H9 (cell line): ENCODE results near the gene SLC16A4. TPM values are rescaled to one million over a fixed set of nuclear protein-coding genes. Genes with fewer than 3 reads are reported as not detected.

Experiments
- DNase-seq: peaks from one replicate; pipeline ENCODE4 v3.0.0-alpha.2; 2017
- H2AFZ ChIP-seq: one replicate; pipeline ENCODE4 v1.6.1; 2013; ENCODE audit warnings: mild to moderate bottlenecking, low read length, control low read depth, moderate library complexity
- H2AK5ac ChIP-seq: 2 replicates; pipeline ENCODE4 v1.6.1; 2013; ENCODE audit warnings: low read length, control low read depth, mixed read lengths; ENCODE audit not compliant: insufficient read length
- H2BK120ac ChIP-seq: one replicate; pipeline ENCODE4 v1.6.1; 2013; ENCODE audit warnings: low read depth, mild to moderate bottlenecking, low read length, control low read depth, inconsistent platforms; ENCODE audit not compliant: poor library complexity, severe bottlenecking
- H2BK12ac ChIP-seq: 2 replicates; pipeline ENCODE4 v1.6.1; 2013; ENCODE audit warnings: low read length, control low read depth, mixed read lengths, low read depth; ENCODE audit not compliant: insufficient read length
- H2BK15ac ChIP-seq: 2 replicates; pipeline ENCODE4 v1.6.1; 2013; ENCODE audit warnings: low read depth, low read length, control low read depth
- H2BK20ac ChIP-seq: one replicate; pipeline ENCODE4 v1.6.1; 2013; ENCODE audit warnings: low read depth, mild to moderate bottlenecking, low read length, control low read depth, inconsistent platforms; ENCODE audit not compliant: poor library complexity, severe bottlenecking
- H2BK5ac ChIP-seq: 2 replicates; pipeline ENCODE4 v1.6.1; 2013; ENCODE audit warnings: low read length, control low read depth, mixed read lengths; ENCODE audit not compliant: insufficient read length
- H3K14ac ChIP-seq: 2 replicates; pipeline ENCODE4 v1.6.1; 2013; ENCODE audit warnings: low read length, control low read depth; ENCODE audit not compliant: insufficient read depth
- H3K18ac ChIP-seq: 2 replicates; pipeline ENCODE4 v1.6.1; 2013; ENCODE audit warnings: low read depth, mild to moderate bottlenecking, mixed read lengths, low read length, control low read depth; ENCODE audit not compliant: insufficient read length
- H3K23ac ChIP-seq: 2 replicates; pipeline ENCODE4 v1.6.1; 2013; ENCODE audit warnings: low read length, control low read depth, mixed read lengths, low read depth; ENCODE audit not compliant: insufficient read length
- H3K23me2 ChIP-seq: 2 replicates; pipeline ENCODE4 v1.6.1; 2013; ENCODE audit warnings: low read depth, mild to moderate bottlenecking, mixed read lengths, low read length, control low read depth; ENCODE audit not compliant: insufficient read length, poor library complexity, severe bottlenecking
- H3K27ac ChIP-seq: 2 replicates; pipeline ENCODE4 v1.5.1; 2013; ENCODE audit warnings: low read length, control low read depth, mixed read lengths, low read depth; ENCODE audit not compliant: insufficient read length
- H3K27me3 ChIP-seq: 2 replicates; pipeline ENCODE4 v1.6.1; 2013; ENCODE audit warnings: low read length, control low read depth, inconsistent platforms; ENCODE audit not compliant: insufficient read depth
- H3K4ac ChIP-seq: 2 replicates; pipeline ENCODE4 v1.6.1; 2013; ENCODE audit warnings: low read depth, mild to moderate bottlenecking, control low read depth, inconsistent platforms, low read length, moderate library complexity
- H3K4me1 ChIP-seq: 2 replicates; pipeline ENCODE4 v1.6.1; 2013; ENCODE audit warnings: low read length, control low read depth, inconsistent platforms; ENCODE audit not compliant: insufficient read depth
- H3K4me2 ChIP-seq: 2 replicates; pipeline ENCODE4 v1.6.1; 2013; ENCODE audit warnings: low read length, control low read depth, mixed read lengths; ENCODE audit not compliant: insufficient read length, insufficient read depth
- H3K56ac ChIP-seq: 2 replicates; pipeline ENCODE4 v1.6.1; 2013; ENCODE audit warnings: low read depth, mild to moderate bottlenecking, mixed read lengths, low read length, control low read depth; ENCODE audit not compliant: insufficient read length
- H3K79me1 ChIP-seq: 2 replicates; pipeline ENCODE4 v1.6.1; 2013; ENCODE audit warnings: low read depth, mild to moderate bottlenecking, moderate library complexity, low read length, control low read depth, inconsistent platforms; ENCODE audit not compliant: insufficient read depth, poor library complexity, severe bottlenecking
- H3K79me2 ChIP-seq: 2 replicates; pipeline ENCODE4 v1.6.1; 2013; ENCODE audit warnings: low read length, control low read depth, inconsistent platforms; ENCODE audit not compliant: insufficient read depth
- H3K9ac ChIP-seq: 2 replicates; pipeline ENCODE4 v1.6.1; 2013; ENCODE audit warnings: low read length, control low read depth, mixed read lengths; ENCODE audit not compliant: insufficient read length; ENCODE audit errors: extremely low read depth
- H3K9me3 ChIP-seq: one replicate; pipeline ENCODE4 v1.6.1; 2013; ENCODE audit warnings: low read depth, low read length, inconsistent platforms; ENCODE audit not compliant: control insufficient read depth
- H3T11ph ChIP-seq: one replicate; pipeline ENCODE4 v1.6.1; 2013; ENCODE audit warnings: mild to moderate bottlenecking, low read length, control low read depth, inconsistent platforms
- H4K20me1 ChIP-seq: one replicate; pipeline ENCODE4 v1.6.1; 2013; ENCODE audit not compliant: control insufficient read depth, insufficient read length, insufficient read depth
- H4K5ac ChIP-seq: 2 replicates; pipeline ENCODE4 v1.6.1; 2013; ENCODE audit warnings: low read depth, mild to moderate bottlenecking, mixed read lengths, low read length, control low read depth; ENCODE audit not compliant: insufficient read length
- H4K8ac ChIP-seq: replicated peaks from 2 replicates; pipeline ENCODE4 v1.6.1; 2013; ENCODE audit warnings: low read length, control low read depth, mixed read lengths, low read depth; ENCODE audit not compliant: insufficient read length
- H4K91ac ChIP-seq: 2 replicates; pipeline ENCODE4 v1.6.1; 2013; ENCODE audit warnings: low read depth, mild to moderate bottlenecking, moderate library complexity, mixed read lengths, low read length, control low read depth; ENCODE audit not compliant: insufficient read length
- H3K27ac Mint-ChIP-seq, 3 experiments: 2 replicates in 2 of 3; 3 replicates in 1 of 3; pipeline ENCODE4 v1.8.0; 2020 to 2021; ENCODE audit warnings: mixed read lengths in 3 of 3, mild to moderate bottlenecking in 1 of 3, moderate library complexity in 1 of 3
- H3K27me3 Mint-ChIP-seq: 2 replicates; pipeline ENCODE4 v1.8.0; 2021; ENCODE audit warnings: low read depth, mild to moderate bottlenecking, moderate library complexity, mixed read lengths
- H3K36me3 Mint-ChIP-seq, 3 experiments: 2 replicates in 2 of 3; 3 replicates in 1 of 3; pipeline ENCODE4 v1.8.0; 2020 to 2021; ENCODE audit warnings: low read depth in 3 of 3, mixed read lengths in 3 of 3; ENCODE audit not compliant: insufficient read depth in 1 of 3
- H3K4me1 Mint-ChIP-seq, 2 experiments: 2 replicates each; pipeline ENCODE4 v1.8.0; 2020; ENCODE audit warnings: mixed read lengths in 2 of 2
- H3K4me3 Mint-ChIP-seq, 2 experiments: 2 replicates in 1 of 2; 3 replicates in 1 of 2; pipeline ENCODE4 v1.8.0; 2020 to 2021; ENCODE audit warnings: mild to moderate bottlenecking in 2 of 2, mixed read lengths in 2 of 2, moderate library complexity in 1 of 2
- H3K9me3 Mint-ChIP-seq, 2 experiments: 2 replicates in 1 of 2; 3 replicates in 1 of 2; pipeline ENCODE4 v1.8.0; 2020; ENCODE audit warnings: mild to moderate bottlenecking in 2 of 2, mixed read lengths in 2 of 2, moderate library complexity in 1 of 2
- CTCF ChIP-seq: fragments of 200-600 bp; sonication (generic); conservative IDR thresholded peaks from 3 replicates; pipeline ENCODE4 v1.8.0; 2021; ENCODE audit warnings: antibody characterized with exemption, mild to moderate bottlenecking
- WGBS: extraction: QIAGEN DNeasy Blood & Tissue Kit; methylation state at CpG from one replicate; pipeline ENCODE4 v1.1.7; 2013; ENCODE audit warnings: missing lambda C conversion rate, low lambda C conversion rate, mixed read lengths; ENCODE audit not compliant: insufficient read length; ENCODE audit errors: extremely low coverage; 5-methylcytosine and 5-hydroxymethylcytosine counted together
- total RNA-seq: library from RNA; stranded (reverse); gene quantifications from 2 replicates; pipeline ENCODE4 v1.2.1, GENCODE V29; 2021

Gene SLC16A4
- total RNA-seq, 1 experiment from 2014 or later, result 0.17 TPM

- H3K27ac Mint-ChIP-seq, result no peak overlapping the region
- Histone ChIP-seq H2BK12ac (no peak overlapping the region), H3K14ac (no peak overlapping the region), H4K20me1 (no peaks in the 10 kb centered on the region), H3K4me2 (no peak overlapping the region), H3K23me2 (peaks cover 5% of the 10 kb centered on the region), H2AK5ac (no peak overlapping the region), H4K8ac (no peak overlapping the region), H4K91ac (no peak overlapping the region), H3K27ac (no peak overlapping the region), H3K18ac (no peak overlapping the region), H3K9ac (no peak overlapping the region), H3K4ac (no peak overlapping the region), H2AFZ (no peak overlapping the region), H3K79me2 (no peaks in the 10 kb centered on the region), H3K79me1 (no peaks in the 10 kb centered on the region), H3K23ac (no peak overlapping the region), H2BK15ac (no peak overlapping the region), H3K9me3 (no peaks in the 10 kb centered on the region), H2BK5ac (no peak overlapping the region), H2BK20ac (no peak overlapping the region), H3K27me3 (no peaks in the 10 kb centered on the region), H3K4me1 (0 out of 2 replicates have a peak, but pooled peaks cover 4% of the 10 kb centered on the region), H3K56ac (no peak overlapping the region), H3T11ph (no peak overlapping the region), H2BK120ac (no peak overlapping the region), H4K5ac (no peak overlapping the region)
- H3K27me3 Mint-ChIP-seq, result peaks cover 4% of the 10 kb centered on the region; the same call in 1 of the 2 replicates
- H3K4me1 Mint-ChIP-seq, result peaks cover 16% of the 10 kb centered on the region in 2 experiments
- no peaks in the 10 kb centered on the region for H3K36me3 Mint-ChIP-seq
- no CpG with 5 or more reads among the region's 4 CpGs for WGBS
- peak; percentile 82 for DNase-seq
- H3K9me3 Mint-ChIP-seq, result no peaks in the 10 kb centered on the region; a peak in 1 of 5 replicates
- H3K4me3 Mint-ChIP-seq, result no peak overlapping the region
- peak; percentile 87 for TF ChIP-seq CTCF
Measured at GRCh38 chr1:110412576-110412975, 21.8 kb upstream of the SLC16A4 start.
